ENCODE results near the gene LZTS2.
"Not testable (repeated sequence)": the region's sequence is repeated elsewhere in the genome, so short reads cannot be mapped to it uniquely, and the experiment has no call there.

LZTS2 gene

DNA sequence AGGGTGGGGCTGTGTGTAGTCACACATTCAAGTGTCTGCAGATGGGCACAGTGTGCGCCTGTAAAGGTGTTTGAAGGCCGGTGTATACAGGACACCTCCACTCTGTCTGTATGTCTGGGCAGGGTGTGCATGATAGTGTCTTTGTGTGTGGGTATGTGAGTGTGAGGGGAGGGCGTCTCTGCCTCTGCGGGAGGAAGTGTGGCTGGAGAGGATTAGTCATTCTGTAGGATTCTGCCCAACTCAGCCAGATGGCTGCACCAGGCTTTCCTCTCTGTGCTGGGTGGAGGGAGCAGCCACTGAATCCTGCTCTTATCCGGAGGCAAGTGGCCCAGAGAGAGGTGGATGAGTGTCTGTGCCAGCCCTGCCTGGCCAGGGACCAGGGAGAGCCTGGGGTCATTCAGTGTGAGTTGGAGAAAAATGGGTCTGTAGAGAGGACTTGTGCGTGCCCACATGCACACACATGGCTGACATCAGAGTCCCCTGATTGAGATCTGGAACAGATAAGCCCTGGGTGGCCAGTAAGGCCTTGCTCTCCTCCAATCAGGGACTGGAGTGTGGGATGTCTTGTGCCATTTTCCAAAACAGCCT is 33.1 kb downstream of the LZTS2 start:
- peak; percentile 73 for DNase-seq (ENCODE audit: low read depth, low spot score)

DNA sequence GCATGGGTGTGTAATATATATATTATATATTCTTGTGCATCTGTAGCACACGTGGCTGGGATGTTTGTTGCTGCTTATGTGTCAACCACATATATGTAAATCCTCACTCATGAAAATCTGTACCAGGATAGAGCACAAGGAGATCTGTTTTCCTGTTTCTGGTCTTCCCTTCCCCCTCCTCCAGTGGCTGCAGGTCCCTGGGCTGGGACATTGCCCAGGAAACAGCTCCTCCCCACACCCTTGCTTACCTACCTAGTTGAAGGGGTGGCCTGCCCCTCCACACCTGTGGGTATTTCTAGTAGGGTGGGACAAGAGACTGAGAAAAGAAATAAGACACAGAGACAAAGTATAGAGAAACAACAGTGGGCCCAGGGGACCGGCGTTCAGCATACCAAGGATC is 33.7 kb downstream of the LZTS2 start:
- no peak for DNase-seq (ENCODE audit: low read depth, low spot score)

- not testable (repeated sequence) for DNase-seq (ENCODE audit: low read depth, low spot score)
Measured at GRCh38 chr10:101034404-101034803, 34.8 kb downstream of the LZTS2 start.

GRCh38 chr10:101035314-101035713 is 35.7 kb downstream of the LZTS2 start:
- DNase-seq (ENCODE audit: low read depth, low spot score), result no peak

DNA sequence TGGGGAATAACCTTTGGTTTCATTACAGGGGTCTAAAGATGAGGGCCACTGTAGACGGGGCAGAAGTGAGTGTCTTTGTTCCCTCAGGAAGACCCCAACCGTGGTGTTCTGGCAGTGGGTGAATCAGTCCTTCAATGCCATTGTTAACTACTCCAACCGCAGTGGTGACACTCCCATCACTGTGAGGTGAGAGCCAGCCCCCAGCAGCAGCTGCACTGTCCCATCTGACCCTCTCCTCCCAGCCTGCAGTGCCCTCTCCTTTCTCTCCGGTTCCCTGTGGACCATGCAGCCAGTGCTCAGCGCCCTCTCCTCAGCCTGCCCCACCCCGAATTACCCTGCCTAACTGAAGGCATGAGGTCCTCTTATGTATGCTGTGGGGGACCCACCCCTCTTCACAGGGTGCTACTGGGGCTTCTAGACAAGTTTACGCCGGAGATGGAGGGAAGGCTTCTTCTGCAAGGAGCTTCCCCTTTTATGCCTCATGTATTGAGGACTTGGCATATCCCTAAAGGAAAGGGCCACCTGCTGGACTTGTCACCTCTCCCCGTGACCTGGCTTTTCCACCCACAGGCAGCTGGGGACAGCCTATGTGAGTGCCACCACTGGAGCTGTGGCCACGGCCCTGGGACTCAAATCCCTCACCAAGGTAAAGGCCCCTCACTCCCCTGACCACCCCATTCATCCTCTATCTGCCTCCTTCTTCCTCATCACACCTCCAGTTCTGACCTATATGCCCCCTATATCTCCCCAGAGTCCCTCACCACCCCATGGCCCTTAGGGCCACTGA is 36.5 kb downstream of the LZTS2 start:
- DNase-seq (ENCODE audit: low read depth, low spot score), result no peak

- DNase-seq (ENCODE audit: low read depth, low spot score), result no peak
Measured at GRCh38 chr10:101036726-101037125, 37.1 kb downstream of the LZTS2 start.

- no peak for DNase-seq (ENCODE audit: low read depth, low spot score)
Measured at GRCh38 chr10:101038484-101038883, 38.9 kb downstream of the LZTS2 start.

DNA sequence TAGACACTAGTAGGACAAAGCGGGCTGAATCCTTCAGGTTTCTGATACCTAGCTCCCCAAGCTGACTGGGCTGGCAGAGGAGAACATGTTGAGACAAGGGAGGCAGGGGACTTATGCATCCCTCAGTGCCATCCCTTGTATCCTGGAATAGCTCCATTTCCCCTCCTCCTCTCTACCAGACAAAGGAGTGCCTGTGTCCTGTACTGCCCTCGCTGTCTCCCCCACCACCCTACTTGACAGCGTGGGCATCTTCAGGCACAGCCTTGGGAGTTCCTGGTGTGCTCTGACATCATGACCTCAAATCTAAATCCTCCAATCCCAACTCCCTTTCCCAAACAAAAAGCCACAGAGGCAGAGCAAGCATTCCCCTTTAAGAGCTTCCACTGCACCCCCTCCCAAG is 40.5 kb downstream of the LZTS2 start:
- no peak for DNase-seq (ENCODE audit: low read depth, low spot score)

DNA sequence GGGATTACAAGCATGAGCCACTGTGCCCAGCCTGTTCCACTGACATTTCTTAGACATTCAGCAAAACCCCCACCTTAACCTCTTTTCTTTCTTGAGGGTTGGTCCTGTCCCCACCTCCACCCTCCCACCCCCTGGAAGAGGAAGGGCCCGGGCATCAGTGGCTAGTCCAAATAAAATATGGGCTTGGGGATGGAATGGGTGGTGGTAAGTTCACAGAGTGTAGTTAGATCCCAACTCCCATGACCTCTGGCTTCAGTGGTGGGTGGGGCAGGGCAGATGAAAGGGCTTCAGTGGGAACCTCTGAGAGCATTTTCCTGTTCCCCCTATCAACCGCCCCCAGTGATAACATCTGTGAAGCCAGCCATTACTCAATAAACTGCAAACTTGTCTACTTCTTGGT is 41.2 kb downstream of the LZTS2 start:
- DNase-seq (ENCODE audit: low read depth, low spot score), result no peak

GRCh38 chr10:101041252-101041761 is 41.7 kb downstream of the LZTS2 start:
- DNase-seq (ENCODE audit: low read depth, low spot score), result peak; percentile 85

DNA sequence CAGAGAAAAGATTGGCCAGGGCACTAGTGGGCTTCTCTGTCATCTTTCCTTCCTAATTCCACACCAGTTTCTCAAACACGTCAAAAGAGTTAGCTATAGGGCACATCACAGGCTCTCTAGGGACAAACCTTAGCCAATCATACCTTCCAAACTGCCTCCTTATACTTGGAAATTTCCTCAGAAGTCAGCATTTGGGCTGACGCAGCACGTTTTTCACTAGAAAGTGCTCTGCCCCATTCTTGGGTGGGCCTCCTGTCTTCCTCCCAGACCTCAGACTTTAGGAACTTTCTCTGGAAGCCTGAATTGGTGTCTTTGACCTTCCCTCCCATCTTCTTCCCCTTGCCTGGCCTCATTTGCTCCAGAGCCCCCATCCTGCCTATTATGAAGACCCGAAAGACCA is 42.5 kb downstream of the LZTS2 start:
- DNase-seq (ENCODE audit: low read depth, low spot score), result no peak

DNA sequence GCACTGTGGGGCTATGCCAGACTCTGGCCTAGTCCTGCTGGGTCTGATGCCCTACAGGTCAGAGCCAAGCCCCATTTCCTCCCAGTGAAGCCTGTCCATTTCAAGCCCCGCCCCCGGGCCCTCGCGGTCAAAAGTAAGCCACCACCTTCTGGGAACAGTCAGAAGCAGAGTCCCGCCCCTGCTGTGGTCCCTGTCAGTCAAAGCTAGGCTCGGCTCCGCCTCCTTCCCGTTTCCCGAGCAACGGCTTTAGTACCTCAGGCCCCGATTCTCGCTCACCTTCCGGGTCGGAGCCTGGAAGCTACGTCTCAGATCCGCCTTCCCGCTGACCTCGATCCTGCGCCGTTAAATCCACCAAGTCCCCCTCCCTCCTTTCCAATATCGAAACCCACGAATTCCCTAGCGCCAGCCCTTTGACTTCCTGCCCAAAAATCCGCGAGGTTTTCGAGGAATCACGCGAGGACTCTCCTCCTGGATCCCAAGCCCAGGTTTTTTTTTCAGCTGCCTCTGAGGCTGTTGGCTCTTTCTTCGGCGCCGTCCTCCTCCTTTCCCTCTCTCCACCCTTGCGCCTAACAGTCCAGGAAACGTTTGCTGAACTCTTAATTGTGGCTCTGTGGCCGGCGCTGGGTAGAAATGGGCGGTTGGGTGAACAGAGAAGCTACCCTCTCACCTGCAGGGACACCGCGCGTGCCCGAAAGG is 43.2 kb downstream of the LZTS2 start:
- DNase-seq (ENCODE audit: low read depth, low spot score), result peak; percentile 99

DNA sequence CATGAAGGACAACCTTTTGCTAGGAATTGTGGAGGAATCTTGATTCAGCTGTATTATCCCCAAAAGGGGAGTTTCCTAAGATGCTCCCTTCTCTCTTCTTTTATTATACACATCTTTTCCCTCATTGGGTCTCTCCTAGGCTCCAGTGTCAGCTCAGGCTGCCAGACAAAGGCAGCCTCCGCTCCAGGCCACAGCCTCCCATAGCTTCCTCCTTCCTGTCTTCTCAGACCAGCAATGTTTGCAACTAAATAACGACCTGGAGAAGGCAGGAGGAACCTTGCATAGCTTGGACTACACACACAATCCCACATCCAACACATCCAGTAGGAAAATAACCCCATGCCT is 43.7 kb downstream of the LZTS2 start:
- no peak for DNase-seq (ENCODE audit: low read depth, low spot score)

GRCh38 chr10:101044117-101044516 is 44.5 kb downstream of the LZTS2 start:
- DNase-seq (ENCODE audit: low read depth, low spot score), result no peak

DNA sequence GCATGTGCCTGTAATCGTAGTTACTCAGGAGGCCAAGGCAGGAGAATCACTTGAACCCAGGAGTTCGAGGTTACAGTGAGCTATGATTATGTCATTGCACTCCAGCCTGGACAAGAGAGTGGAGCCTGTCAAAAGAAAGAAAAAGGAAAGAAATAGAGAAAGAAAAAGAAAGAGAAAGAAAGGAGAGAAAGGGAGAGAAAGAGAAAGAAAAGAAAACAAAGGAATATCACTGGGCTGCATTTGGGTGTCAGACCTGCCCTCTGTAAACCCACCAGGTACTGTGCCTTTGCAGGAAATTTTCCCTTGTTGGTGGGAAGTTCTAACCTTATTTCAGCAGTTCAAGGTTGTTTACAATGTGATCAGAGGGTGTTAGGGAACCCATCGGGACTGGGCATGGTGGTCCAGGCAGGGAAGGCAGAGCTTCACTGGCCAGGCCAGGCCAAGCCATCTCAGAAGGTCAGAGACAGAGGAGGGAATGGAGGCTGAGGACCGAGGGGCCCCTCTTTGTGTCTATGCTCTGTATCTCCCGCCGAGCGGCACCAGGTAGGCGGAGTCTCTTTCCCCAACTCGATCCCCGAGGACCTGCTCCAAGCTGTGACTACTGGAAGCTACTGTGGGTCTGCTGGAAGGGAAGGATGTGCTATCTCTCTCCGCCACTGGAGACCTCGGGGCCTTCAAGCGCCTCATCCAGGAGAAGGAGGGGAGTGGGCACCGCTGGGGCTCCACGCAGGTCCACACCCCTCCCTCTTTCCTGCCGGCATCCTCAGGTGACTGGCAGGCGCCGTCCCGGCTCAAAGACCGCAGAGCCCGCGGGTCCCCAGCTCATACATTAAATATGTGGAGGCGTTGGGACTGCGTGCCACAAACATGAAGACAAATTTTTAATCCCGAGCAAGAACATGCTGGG is 47.0 kb downstream of the LZTS2 start:
- DNase-seq (ENCODE audit: low read depth, low spot score), result peak; percentile 52

GRCh38 chr10:101047268-101047667 is 47.7 kb downstream of the LZTS2 start:
- no peak for DNase-seq (ENCODE audit: low read depth, low spot score)

DNA sequence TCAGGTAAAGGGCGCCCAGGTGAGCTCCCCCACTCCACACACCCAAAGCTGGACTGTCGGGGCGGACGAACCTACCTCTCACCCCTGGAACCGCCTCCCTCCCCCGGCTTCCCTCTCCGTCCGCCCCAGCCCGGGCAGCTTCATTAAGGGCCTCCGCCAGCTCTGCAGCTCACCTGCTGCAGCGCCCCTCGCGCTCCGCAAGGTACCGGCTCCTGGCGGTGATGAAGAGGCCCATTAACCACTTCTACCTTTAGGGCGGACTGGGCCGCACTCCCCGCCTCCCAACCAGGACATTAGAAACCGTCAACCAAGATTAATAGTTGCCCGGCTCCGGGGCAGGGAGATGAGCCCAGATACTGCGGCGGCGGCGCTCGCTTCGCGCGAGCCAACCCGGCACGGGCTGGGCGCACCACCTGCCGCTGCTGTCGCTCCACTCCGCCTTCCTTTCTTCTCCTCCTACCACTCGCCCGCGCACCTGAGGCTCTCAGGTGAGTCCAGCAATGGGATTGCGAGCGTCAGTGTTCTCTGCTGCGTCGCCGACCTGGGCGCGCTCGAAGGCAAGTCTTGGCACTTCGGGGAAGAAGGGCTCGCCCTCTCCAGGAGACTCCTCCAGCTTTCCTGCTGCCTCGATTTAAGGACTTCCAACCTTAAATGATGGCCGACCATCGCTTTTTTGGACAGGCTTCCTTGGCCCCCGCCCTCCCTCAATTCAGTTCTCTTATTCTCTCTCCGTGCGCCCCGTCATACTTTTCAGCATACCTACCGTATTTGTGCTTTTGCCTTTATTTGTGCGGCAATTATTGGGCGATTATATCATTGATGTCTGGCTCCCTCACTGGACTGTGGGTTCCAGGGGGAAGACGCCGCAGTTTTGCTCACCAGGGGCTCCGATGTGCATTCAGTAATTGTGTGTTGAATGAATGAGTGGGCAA is 48.6 kb downstream of the LZTS2 start:
- peak; percentile 75 for DNase-seq (ENCODE audit: low read depth, low spot score)

DNA sequence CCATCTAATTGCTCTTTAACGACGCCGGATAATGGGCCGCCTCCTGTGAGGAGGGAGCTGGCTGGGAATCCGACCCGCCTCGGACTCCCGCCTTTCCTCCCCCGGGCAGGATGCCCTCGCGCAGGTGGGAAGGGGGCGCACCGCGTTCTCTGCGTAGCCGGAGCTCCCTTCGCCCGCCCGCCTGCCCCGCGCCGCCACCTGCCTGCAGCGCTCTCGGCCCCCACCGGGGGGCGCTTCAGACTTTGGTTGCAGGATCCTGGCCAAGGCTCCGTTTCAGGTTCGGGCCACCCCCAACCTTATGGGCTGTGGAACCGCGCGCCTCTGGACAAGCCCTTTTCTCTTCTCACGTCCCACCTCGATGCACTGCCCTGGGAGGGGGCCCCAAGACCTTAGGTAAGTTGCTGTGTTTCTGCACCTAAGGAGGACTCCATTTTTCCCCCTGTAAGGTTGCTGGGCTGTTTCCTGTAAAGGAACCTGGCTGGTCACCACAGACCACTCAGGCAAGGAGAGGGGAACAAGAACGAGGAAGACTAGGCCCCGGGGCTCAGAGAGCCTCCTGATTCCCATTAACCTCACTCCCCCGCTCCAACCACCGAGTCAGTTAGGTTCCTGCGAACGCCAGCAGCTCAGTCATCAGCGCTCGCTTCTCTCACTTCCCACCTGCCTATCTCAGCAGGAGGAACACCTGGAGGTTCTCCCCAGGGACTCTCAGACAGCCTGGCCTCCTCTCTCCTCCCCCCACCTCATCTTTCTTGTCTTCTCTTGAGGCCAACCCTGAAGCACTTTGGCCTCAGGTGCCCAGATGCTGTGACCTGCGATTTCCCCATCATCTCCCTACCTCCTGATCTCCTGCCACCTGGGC is 50.8 kb downstream of the LZTS2 start:
- DNase-seq (ENCODE audit: low read depth, low spot score), result peak; percentile 86

DNA sequence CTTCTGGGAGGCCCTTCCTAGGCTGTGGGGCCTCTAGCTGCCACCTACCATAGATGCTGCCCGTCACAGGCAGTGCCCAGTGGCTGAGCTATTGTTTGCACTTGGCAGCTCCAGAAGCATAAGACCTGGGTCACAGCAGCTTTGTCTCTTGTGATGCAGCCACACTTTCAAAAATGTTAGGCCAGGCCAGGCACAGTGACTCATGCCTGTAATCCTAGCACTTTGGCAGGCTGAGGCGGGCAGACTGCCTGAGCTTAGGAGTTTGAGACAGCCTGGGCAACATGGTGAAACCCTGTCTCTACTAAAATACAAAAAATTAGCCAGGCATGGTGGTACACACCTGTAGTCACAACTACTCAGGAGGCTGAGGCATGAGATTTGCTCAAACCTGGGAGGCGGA is 52.7 kb downstream of the LZTS2 start:
- DNase-seq (ENCODE audit: low read depth, low spot score), result no peak

DNA sequence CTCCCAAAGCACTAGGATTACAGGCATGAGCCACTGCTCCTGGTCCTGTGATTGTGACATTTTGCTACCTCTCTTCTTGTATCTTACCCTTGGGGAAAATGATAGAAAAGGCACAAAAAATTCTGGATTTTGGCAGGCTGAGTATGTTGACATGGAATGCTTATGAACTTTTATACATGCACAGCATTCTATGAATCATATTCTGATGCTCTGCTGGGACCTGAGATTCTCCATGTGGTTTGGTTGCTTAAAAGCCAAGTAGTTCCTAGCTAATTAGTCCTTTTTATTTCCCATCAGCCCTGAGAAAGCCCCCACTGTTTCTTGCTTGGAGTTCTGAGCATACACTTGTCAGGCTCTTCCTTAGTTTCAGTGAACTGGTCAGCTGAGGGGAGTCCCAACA is 53.9 kb downstream of the LZTS2 start:
- DNase-seq (ENCODE audit: low read depth, low spot score), result no peak

Measured in ELF-1 (cell line).